Testis (tissue), 2 donors: ENCODE data around the gene IFNL1.

ENCODE experiments used
- CTCF ChIP-seq, 3 experiments: fragments of 450-650 bp in 2 of 3; fragments of 200-600 bp in 1 of 3; sonication (generic) in 1 of 3; IDR thresholded peaks; one replicate each; pipeline ENCODE4 v1.5.1; 2016 to 2019; ENCODE audit warnings: antibody characterized with exemption in 3 of 3, mild to moderate bottlenecking in 2 of 3, moderate library complexity in 1 of 3
- POLR2A ChIP-seq: fragments of 450-650 bp; IDR thresholded peaks from one replicate; pipeline ENCODE4 v1.6.1; 2017; ENCODE audit warnings: antibody characterized with exemption, mild to moderate bottlenecking, moderate library complexity

- TF ChIP-seq CTCF (IDR thresholded peaks at IDR 0.05) (no peak), POLR2A (no peak)
These were observed 44.4 kb upstream of the IFNL1 start for GRCh38 chr19:39251846-39252245.
